Bone marrow (tissue), 2 donors: ENCODE results near the gene ADCYAP1R1.

Source experiments
- DNase-seq, 2 donors: peaks; one replicate each; lab custom pipeline; 2025; lab: John Stamatoyannopoulos, UW

Gene ADCYAP1R1

DNA sequence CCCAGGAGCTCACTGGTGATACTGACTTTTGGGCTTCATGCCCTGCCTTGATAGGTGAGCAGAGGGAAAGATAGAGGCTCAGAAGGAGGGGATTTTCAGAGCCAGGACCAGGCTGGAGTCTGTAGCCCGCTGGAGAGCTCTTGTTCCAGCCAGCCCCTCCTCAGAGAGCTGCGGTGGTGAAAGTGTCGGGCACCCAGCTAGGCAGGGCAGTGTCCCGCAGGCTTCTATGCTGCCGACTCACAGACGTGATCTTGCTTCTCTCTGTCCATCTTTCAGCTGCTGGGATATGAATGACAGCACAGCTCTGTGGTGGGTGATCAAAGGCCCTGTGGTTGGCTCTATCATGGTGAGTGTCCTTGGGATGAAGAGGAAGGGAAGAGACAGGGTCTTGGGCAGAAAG is 35.2 kb downstream of the ADCYAP1R1 start:
- DNase-seq: no peak

DNA sequence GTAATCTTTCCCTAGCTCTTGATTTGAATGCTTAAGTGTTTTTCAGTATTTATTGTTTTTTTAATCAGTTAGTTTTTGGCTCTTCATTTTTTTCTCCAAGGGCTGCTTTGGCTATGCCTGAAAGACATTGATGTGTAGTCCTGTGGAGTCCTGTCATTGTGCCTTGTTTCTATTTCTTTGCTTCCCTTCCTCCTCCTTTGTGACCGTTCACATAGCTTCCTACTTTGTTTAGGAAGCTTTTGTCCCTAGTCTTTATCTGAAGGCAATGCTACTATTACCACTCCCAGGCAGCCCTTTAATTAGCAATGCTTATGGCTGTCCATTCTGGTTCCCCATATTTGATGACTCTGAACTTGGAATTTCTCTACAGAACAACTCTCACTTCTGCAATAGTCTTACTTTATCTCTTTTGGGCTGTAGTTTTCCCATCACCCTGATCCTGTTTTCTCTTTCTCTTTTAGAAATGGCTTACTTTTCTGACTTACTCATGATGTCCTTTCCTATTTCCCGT is 39.9 kb downstream of the ADCYAP1R1 start:
- DNase-seq: no peak

DNA sequence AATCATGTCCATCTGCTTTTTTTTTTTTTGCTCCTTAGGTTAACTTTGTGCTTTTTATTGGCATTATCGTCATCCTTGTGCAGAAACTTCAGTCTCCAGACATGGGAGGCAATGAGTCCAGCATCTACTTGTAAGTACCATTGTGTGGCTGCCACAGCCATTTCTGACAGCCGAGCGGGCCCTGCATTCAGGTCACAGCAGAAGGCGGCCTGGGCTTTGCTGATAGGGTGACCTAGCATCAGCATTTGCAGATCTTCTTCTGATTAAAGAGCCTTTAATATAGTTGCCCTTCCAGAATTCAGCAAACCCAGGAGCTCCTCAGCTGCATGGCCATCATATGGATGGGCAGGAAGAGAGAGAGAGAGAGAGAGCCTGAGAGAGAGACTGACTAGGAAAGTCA is 40.5 kb downstream of the ADCYAP1R1 start:
- DNase-seq: no peak

DNA sequence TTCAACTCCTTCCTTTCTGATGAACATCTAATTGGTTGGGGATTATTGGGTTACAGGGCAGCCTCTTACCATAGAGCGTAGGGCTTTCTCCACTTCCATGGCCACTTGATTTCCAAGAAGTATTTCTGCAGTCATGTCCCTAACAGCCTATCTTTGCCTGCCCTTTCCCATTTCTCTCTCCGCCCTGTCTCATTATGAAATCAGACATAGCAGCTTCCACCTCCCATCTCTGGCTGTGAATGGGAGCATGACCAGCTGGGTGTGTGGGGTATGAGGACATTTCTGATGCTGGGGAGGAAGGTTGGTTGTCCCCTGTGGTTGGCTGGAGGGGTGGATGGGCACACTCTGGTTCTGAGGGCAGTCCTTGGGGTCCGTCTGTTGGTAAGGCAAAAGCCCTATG is 41.2 kb downstream of the ADCYAP1R1 start:
- no peak for DNase-seq

DNA sequence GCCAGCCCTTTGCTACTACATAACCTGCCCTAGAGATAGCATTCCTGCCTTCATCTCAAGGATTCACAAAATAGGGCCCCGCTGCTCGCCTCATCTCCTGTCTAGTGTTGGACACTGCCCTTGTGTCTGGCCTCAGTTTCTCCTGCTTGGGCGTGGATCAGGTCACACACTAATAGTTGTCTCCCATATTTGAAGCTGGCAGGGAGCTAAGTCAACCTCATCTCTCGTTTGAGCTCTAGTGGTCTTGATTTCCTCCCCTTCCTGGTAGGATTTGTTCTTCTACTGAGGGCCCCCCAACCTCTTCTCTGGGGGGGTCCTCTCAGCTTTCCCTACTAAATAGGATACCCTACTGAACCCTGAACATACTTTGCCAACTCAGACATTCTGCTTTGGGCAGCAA is 42.2 kb downstream of the ADCYAP1R1 start:
- no peak for DNase-seq

DNA sequence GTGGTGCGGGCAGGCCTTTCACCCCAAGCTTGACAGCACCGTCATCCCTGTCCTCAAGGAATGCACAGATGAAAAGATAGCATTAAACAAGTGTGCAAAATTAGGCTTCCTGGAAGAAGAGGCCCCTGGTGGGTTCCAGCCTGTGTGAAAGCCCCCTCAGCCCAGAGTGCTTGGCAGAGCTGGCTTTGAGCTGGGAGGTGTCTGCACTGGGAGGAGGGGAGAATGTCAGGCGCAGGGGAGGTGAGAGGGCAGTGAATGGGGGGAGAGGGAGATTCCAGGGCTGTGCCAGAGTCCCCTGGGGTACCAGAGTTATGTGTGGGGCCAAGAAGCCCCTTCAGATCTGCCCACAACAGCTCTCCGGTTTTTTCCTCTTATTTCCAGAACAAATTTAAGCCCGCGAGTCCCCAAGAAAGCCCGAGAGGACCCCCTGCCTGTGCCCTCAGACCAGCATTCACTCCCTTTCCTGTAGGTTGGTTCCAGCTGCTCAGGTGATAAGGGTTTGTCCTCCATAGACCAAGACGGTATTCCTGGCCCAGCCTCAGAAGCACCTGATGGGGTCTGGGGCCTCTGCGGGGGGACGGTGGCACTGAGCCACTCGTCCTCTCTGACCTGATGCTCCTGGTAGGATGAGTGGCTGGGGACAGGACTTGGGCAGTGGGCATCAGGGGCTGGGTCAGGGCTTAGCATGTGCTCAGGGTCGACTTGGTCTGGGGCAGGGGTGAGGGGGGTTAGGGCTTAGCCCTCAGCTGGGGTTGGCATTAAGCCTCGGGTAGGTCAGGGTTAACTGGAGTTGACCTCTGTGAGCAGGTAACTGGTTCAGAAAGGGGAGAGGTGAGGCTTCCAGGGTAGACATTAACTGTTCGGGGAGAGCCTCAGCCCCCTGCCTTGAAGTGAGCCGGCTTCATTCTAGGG is 43.4 kb downstream of the ADCYAP1R1 start:
- no peak for DNase-seq

DNA sequence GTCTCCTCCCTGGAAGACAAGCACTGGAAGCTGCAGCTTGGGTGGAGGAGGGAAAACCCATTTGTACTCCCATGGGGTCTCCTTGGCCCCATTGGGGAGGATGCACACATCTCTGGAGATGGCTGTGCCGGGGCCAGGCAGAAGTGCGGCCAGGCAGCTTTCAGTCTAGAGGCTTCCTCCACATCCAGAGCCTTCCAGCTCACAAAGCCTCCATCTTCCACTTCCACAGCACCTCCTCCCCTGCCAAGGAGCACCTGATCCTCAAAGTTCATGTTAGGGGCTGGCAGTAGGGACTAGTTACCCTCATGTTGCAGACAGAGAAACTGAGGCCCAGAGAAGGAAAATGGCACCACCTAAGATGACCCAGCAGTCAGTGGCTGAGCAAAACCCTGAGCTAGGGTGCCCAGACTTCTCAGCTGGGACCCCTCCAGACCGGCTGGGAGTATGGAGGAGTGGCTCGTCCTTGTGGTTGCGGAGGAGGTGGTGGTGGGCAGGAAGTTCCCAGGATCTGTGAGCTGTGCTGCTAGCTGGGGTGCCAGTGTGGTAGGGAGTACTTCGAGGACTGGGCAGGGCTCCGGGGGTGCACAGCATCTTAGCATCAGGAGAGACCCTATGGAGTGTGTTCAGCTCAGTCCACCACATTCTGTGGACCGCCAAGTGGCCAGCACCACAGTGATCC is 44.2 kb downstream of the ADCYAP1R1 start:
- no peak for DNase-seq

DNA sequence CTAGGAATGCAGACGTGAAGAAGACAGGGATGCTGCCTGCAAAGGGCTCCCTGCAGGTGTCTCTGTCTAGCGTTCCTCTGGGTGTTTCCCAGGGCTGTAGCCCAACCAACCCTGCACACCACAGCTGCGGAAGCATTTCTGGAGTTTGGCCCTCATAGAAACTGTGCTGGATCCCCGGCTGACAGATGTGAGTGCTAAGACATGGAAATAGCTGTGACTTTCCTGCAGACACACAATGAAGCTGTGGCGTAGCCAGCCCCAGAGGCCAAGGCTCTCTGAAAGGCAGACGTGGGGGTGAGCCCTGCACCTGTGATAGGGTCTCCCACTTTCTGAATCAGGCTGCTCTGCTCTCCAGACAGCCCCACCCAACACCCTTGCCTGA is 44.8 kb downstream of the ADCYAP1R1 start:
- no peak for DNase-seq

DNA sequence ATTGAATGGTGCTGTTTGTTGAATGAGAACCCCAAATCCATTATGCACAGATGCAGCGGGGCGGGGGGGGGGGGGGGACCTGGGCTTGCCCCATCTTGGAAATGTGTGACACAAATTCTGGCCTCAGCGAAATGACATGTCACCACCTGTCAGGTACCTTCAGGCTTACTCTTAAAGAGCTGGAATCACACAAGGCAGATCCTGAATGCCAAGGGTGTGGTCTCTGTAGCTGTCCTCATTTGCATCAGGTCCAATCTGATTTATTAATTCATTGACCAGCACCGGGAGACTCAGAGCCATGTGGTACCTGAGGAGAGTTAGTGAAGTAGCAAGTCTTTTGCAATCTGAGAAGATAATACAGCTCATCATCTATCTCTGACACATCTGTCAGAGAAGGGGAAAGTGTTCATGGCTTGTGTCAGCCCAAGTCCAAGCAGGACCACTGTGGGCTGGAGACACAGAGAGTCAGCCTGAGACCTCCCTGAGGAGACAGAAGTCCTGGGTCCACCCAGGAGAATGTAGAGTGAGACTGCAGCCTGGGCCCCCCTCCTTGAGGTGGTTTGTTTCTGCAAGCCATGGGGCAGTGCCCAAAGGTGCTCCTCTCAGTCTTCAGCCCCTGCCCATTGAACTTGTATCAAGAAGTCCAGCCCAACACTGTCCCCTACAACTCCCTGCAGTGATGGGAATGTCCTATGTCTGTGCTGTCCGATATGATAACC is 46.7 kb downstream of the ADCYAP1R1 start:
- no peak for DNase-seq

DNA sequence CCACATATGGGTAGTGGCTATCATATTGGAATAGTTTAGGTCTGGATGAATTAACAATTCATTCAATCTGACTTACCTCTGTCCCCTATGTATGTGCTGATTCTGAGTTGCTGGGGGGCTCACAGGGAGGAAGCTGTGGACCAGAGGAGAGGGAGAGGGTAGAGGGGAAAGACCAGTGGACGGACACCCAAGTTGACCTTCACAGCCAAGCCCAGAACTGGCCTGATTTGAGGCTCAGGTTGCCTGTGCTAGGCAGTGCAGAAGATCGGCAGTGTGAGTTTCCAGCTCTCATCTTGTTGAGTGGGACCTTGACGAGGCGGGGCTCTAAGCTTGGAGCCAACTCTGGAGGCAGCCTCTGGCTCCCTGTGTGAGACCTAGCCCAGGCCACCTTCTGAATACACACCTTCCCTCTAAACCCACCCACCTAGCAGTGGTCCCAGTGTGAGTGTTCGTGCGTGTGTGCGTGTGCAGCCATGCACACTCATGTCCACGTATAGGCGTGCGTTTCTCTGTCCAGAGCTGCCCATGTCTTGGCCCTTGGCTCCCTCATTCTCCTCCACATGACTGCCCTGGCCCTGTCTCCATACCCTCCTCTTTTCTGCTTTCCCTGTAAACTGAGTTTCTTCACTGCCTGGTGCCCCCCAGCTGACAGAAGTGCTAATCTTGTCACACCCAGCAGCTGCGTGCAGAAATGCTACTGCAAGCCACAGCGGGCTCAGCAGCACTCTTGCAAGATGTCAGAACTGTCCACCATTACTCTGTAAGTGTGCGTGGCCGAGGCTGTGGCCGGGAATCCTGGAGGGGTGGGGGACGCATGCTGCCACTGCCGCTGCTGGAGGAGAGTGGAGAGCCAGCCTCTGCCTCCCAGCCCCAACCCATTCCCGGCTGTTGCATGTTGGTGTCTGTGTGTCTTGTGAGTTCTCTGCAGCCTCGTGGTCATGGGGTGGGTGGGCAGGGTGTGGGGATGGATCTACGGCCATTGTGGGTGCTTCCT is 47.6 kb downstream of the ADCYAP1R1 start:
- no peak for DNase-seq

DNA sequence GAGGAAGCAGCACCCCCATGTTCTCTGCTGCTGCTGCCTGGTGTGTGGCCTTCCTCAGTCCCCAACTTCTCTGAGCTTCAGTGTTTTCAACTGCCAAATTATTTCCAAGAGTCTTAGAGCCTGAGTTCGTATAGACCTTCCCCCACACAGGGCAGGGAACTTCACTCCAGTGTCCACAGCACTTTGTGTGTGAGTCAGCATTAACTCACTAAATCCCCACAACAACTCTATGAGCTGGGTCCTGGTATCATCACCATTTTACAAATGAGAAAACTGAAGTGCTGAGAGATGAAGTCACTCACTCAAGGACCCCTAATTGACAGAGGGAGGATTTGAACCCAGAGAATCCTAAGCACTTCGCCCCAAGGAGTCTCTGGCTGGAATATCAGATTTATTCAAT is 48.3 kb downstream of the ADCYAP1R1 start:
- no peak for DNase-seq

DNA sequence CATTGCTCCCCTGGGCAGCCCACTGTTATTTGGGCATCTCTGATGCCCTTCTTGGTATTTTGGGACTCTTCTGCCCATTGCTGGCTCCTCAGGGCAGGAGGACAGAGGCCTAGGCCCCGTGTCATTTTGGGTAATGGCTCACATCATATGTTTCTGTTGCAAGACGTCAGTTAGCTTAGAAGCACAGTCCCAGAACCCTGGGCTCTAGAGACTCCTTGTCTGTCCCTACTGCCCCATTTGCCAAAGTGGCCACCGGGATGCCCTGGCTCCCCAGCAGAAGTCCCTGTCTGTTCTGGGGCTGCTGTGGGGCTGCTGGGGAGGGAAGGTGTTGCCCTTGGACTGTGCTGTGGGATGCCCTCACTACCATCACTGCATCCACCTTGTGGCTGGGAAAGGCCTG is 48.8 kb downstream of the ADCYAP1R1 start:
- no peak for DNase-seq

DNA sequence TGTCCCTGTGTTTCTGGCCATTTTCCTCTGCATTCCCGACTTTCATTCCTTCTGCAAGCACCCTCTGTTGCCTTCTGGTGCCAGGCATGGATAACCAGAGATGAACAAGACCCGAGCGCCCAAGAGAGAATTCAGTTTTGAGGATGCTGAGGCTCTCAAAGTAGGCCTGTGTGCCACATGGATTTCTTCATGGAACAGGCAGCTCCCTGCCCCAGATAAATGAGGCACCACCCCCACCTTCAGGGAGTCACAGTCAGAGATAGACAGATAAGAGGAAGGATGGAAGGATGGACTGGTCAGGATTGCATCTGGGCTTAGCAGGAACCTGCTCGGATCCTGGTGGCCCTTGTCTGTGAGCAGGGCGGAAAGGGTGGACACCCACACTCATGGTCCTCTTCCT is 49.4 kb downstream of the ADCYAP1R1 start:
- no peak for DNase-seq

DNA sequence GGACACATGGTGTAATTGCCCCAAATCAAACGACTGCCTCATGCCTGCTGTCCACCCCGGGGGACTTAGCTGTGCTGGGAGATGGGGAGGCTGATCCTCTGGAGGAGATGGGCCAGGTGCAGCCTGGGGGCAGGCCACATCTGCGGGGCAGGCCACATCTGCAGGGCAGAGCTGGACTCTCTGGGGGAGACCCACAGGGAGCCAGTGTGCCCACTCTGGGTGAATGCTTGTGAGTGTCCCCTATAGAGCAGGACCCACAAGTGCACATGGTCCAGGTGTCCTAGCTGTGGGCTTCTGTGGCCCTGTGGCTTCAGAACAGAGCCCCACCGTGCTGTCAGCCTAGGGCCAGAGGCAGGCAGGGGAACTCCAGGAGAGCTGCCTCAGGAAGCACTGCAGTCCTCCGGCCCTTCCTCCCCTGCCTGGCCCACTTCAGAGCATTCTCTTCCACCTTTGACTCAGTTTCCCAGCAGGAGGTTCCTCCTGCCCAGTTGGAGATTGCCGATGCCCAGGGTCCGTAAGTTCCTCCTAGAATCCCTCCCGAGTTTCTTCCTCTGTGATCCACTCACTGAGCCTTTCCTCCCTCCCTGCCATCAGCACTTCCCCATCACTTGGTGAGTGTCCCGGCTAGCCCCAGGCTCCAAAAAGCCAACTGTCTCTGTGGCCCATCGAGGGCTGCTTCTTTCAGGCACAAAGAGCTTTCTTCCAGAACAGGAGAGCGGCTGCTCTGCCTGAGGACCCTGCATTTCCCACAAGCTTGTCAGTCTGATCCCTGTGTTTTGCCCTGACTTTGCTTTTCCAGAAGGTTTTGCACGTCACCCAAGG is 50.3 kb downstream of the ADCYAP1R1 start:
- no peak for DNase-seq

DNA sequence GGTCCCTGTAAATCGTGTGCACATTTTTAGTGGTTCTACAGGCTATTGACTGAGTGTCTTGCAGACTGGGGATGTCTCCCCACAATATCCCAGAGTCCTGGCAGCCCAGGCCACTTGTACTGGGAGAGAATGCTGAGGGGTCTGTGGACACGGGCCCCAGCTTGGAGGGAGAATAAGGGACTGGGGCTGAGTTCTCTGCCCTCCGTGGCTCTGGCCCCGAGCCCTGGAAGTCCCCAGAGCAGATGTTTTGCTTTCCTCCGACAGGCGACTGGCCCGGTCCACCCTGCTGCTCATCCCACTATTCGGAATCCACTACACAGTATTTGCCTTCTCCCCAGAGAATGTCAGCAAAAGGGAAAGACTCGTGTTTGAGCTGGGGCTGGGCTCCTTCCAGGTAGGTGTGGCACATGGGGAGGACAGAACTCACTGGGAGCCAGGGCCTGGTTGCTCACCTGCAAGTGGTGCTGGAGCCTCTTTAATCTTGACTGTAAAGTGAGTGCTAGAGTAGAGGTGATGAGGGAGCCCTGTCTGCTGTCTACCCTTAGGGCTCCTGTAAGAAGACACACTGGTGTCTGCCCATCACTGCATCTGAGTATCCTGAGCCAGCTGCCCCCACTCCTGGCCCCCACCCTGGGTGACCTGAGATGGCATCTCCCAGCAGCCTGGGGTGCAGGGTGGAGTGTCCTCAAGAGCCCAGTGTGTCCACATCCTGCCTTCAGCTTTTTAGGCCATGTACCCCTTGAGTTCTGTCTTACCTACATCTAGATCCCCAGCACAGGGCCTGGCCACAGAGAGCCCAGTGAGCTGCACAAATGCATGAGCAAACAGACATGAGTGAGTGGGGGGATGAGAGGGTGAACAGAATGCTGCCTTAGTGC is 51.1 kb downstream of the ADCYAP1R1 start:
- no peak for DNase-seq

DNA sequence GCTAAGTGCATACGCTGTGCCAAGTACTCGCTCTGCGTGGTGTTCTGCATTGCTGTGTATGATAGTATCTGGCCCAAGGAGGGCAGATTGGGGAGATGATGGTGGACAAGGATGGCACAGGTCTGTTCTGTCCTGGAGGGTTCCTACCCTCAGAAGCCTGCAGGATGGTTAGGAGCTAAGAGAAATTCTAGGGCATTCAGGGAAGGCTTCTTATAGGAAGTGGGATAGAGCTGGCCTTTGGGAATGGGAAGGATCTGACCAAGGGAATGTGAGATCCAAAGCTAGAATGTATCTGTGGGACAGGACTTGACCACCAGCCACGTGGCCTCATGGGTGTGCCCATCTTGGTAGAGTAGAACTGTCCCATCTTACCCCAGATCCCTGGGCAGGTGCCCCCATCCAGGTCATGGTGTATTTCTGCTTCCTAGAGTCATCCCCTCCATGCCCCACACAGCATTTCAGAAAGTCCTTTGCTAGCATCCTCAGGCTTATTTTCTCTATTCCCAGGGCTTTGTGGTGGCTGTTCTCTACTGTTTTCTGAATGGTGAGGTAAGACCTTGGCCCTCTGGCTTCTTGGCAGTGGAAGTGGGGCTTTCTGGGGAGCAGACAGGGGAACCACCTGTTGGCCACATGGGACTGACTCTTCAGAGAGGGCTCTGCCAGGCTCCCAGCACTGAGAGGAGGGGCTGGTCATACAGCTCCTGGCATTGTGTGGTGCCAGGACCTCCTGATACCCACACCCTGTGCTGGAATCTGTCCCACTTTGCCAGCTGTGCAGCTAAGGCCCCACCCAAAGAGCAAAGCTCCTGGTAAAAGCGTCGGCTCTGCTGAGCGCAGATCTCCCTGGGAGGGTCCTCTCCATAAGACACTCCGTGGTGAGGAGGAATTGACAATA is 52.5 kb downstream of the ADCYAP1R1 start:
- DNase-seq: no peak

DNA sequence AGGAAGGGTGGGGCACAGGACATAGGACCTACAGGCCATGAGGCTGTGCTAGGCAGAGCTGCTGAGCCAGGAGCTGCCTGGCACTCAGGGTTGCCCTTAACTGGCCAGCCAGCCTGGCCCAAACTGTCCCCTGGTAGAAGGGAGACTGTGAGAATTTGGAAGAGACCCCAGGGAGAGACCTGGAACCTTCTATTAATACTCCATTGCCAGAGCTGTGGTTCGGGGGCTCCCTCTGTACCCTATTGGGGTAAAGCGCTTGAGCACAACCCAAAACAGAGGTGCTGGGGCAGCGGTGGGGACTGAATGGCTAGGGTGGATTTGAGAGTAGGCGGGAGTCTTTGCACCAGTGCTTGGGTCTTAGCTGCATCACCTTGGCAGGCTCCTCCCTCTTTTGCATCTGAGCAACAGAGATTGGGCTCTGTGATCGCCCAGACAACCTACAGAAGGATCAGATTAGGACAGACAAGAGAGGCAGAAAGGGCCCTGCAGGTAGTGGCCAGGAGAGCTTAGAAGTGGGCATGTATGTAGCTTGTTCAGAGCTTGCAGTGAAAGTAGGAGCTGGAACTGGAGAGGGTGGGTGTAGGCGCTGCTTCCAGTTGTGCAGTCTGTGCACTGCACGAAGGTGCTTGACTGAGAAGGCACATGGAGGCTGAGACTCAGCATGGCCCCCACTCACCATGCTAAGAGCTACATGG is 53.3 kb downstream of the ADCYAP1R1 start:
- no peak for DNase-seq
